ENCODE measurements around the gene ZNF433. TPM values are rescaled to one million over a fixed set of nuclear protein-coding genes. Genes with fewer than 3 reads are reported as not detected.
"Not testable (repeated sequence)": the region's sequence is repeated elsewhere in the genome, so short reads cannot be mapped to it uniquely, and the experiment has no call there.

Gene ZNF433
- 1 to 10 TPM in 1 of 2 donors, under 1 TPM in 1; 0.85 to 1.3 TPM for total RNA-seq
- 0 to 0.08 reads per million in 2 donors for total RNA-seq

- Mint-ChIP-seq H3K36me3 (ENCODE audit: low read depth) (no peaks in the 10 kb centered on the region), H3K4me3 (peak within 1 kb of the TSS; percentile 78)
These were observed at the start of gene ZNF433 for GRCh38 chr19:12035220-12036172. Gene ZNF433, minus strand, starts transcription at chr19:12035679. Its CDS starts 140 bp downstream, at chr19:12035539.

GRCh38 chr19:12083336-12083735 is 47.9 kb upstream of the ZNF433 start:
- not testable (repeated sequence) for H3K4me1 Mint-ChIP-seq; H3K4me3 Mint-ChIP-seq; DNase-seq; H3K9me3 ChIP-seq (ENCODE audit: control insufficient read depth, low read length, poor library complexity, severe bottlenecking); H3K27ac Mint-ChIP-seq; H3K36me3 Mint-ChIP-seq (ENCODE audit: low read depth); ATAC-seq; H3K27me3 Mint-ChIP-seq

More at GRCh38 chr19:12035220-12036172, at the start of gene ZNF433:
- no peaks in the 10 kb centered on the region for H3K27me3 Mint-ChIP-seq
- H3K9me3 ChIP-seq (ENCODE audit: control insufficient read depth, low read length, poor library complexity, severe bottlenecking): peaks cover 4% of the 10 kb centered on the region
- H3K4me1 Mint-ChIP-seq: no peaks in the 10 kb centered on the region
- peak within 1 kb of the TSS; percentile 54 for H3K27ac Mint-ChIP-seq
- DNase-seq (peak; percentile 23 to 32 (median 25)), ATAC-seq (peak; percentile 87)

GRCh38 chr19:12077375-12077774 is 41.9 kb upstream of the ZNF433 start:
- Mint-ChIP-seq H3K27ac (no peak overlapping the region), H3K36me3 (ENCODE audit: low read depth) (no peaks in the 10 kb centered on the region), H3K27me3 (no peaks in the 10 kb centered on the region), H3K4me1 (no peaks in the 10 kb centered on the region), H3K4me3 (no peak overlapping the region)
- no peak for DNase-seq
- no peak for ATAC-seq
- H3K9me3 ChIP-seq (ENCODE audit: control insufficient read depth, low read length, poor library complexity, severe bottlenecking): peaks cover 34% of the 10 kb centered on the region

- not testable (repeated sequence) for H3K36me3 Mint-ChIP-seq (ENCODE audit: low read depth); ATAC-seq; H3K27ac Mint-ChIP-seq; H3K4me3 Mint-ChIP-seq; H3K27me3 Mint-ChIP-seq; DNase-seq; H3K4me1 Mint-ChIP-seq
- H3K9me3 ChIP-seq (ENCODE audit: control insufficient read depth, low read length, poor library complexity, severe bottlenecking): peaks cover 38% of the 10 kb centered on the region
These were observed 40.9 kb upstream of the ZNF433 start for GRCh38 chr19:12076331-12076730.

GRCh38 chr19:12075538-12076139 is 40.2 kb upstream of the ZNF433 start:
- no peak for ATAC-seq
- H3K9me3 ChIP-seq (ENCODE audit: control insufficient read depth, low read length, poor library complexity, severe bottlenecking): peaks cover 34% of the 10 kb centered on the region
- no peaks in the 10 kb centered on the region for H3K27me3 Mint-ChIP-seq
- DNase-seq: no peak
- no peaks in the 10 kb centered on the region for H3K4me1 Mint-ChIP-seq
- H3K36me3 Mint-ChIP-seq (ENCODE audit: low read depth): no peaks in the 10 kb centered on the region
- no peak overlapping the region for H3K27ac Mint-ChIP-seq
- no peak overlapping the region for H3K4me3 Mint-ChIP-seq

- Mint-ChIP-seq H3K27ac (no peak within 1 kb of the TSS), H3K4me3 (peak within 1 kb of the TSS; percentile 87), H3K4me1 (no peaks in the 10 kb centered on the region), H3K27me3 (no peaks in the 10 kb centered on the region), H3K36me3 (ENCODE audit: low read depth) (peaks cover 2% of the 10 kb centered on the region)
- ATAC-seq (peak; percentile 92), DNase-seq (peak; percentile 22 to 49 (median 29))
- H3K9me3 ChIP-seq (ENCODE audit: control insufficient read depth, low read length, poor library complexity, severe bottlenecking): no peaks in the 10 kb centered on the region
These were observed 29.4 kb upstream of the ZNF433 start, which contains the start of gene ZNF844 for GRCh38 chr19:12064590-12065538. Gene ZNF844, plus strand, starts transcription at chr19:12064731. Its CDS starts 143 bp downstream, at chr19:12064874.

GRCh38 chr19:12055784-12056183 is 20.3 kb upstream of the ZNF433 start:
- ATAC-seq: no peak

GRCh38 chr19:12052497-12053169 is 17.2 kb upstream of the ZNF433 start, which contains the start of gene ZNF878:
Gene ZNF878, minus strand, starts transcription at chr19:12052961. Its CDS starts 160 bp downstream, at chr19:12052801.
- H3K4me3 Mint-ChIP-seq: peak within 1 kb of the TSS; percentile 86
- H3K27me3 Mint-ChIP-seq: peaks cover 28% of the 10 kb centered on the region
- H3K9me3 ChIP-seq (ENCODE audit: control insufficient read depth, low read length, poor library complexity, severe bottlenecking): no peaks in the 10 kb centered on the region
- H3K36me3 Mint-ChIP-seq (ENCODE audit: low read depth): peaks cover 2% of the 10 kb centered on the region
- ATAC-seq (peak; percentile 84), DNase-seq (peak in 2 of 3 donors; percentile 5 to 11)
- peaks cover 13% of the 10 kb centered on the region for H3K4me1 Mint-ChIP-seq
- peak within 1 kb of the TSS; percentile 37 for H3K27ac Mint-ChIP-seq

More at GRCh38 chr19:12055784-12056183, 20.3 kb upstream of the ZNF433 start:
- Mint-ChIP-seq H3K36me3 (ENCODE audit: low read depth) (peaks cover 2% of the 10 kb centered on the region), H3K4me3 (no peak overlapping the region), H3K27me3 (peaks cover 28% of the 10 kb centered on the region), H3K4me1 (peaks cover 17% of the 10 kb centered on the region), H3K27ac (no peak overlapping the region)
- DNase-seq: no peak
- no peaks in the 10 kb centered on the region for H3K9me3 ChIP-seq (ENCODE audit: control insufficient read depth, low read length, poor library complexity, severe bottlenecking)

- peaks cover 28% of the 10 kb centered on the region for H3K27me3 Mint-ChIP-seq
- H3K4me1 Mint-ChIP-seq: peaks cover 13% of the 10 kb centered on the region
- H3K36me3 Mint-ChIP-seq (ENCODE audit: low read depth): peaks cover 2% of the 10 kb centered on the region
- H3K9me3 ChIP-seq (ENCODE audit: control insufficient read depth, low read length, poor library complexity, severe bottlenecking): no peaks in the 10 kb centered on the region
- H3K4me3 Mint-ChIP-seq: peak overlapping the region; percentile 84
- H3K27ac Mint-ChIP-seq: peak overlapping the region; percentile 37
- ATAC-seq (peak; percentile 54), DNase-seq (no peak)
These were observed 16.6 kb upstream of the ZNF433 start for GRCh38 chr19:12052091-12052496.

- H3K27me3 Mint-ChIP-seq: peaks cover 7% of the 10 kb centered on the region
- H3K4me1 Mint-ChIP-seq: peaks cover 7% of the 10 kb centered on the region
- H3K9me3 ChIP-seq (ENCODE audit: control insufficient read depth, low read length, poor library complexity, severe bottlenecking): peaks cover 16% of the 10 kb centered on the region
- H3K36me3 Mint-ChIP-seq (ENCODE audit: low read depth): peaks cover 4% of the 10 kb centered on the region
- no peak overlapping the region for H3K27ac Mint-ChIP-seq
- no peak overlapping the region for H3K4me3 Mint-ChIP-seq
- no peak for DNase-seq
- no peak for ATAC-seq
These were observed 12.4 kb upstream of the ZNF433 start for GRCh38 chr19:12047868-12048267.

- no peaks in the 10 kb centered on the region for H3K4me1 Mint-ChIP-seq
- H3K36me3 Mint-ChIP-seq (ENCODE audit: low read depth): peaks cover 4% of the 10 kb centered on the region
- H3K27ac Mint-ChIP-seq: no peak overlapping the region
- ATAC-seq (no peak), DNase-seq (no peak)
- H3K4me3 Mint-ChIP-seq: no peak overlapping the region
- no peaks in the 10 kb centered on the region for H3K27me3 Mint-ChIP-seq
- H3K9me3 ChIP-seq (ENCODE audit: control insufficient read depth, low read length, poor library complexity, severe bottlenecking): peaks cover 16% of the 10 kb centered on the region
These were observed 8.4 kb upstream of the ZNF433 start for GRCh38 chr19:12043752-12044422.

Measured in T-helper 17 cell (primary cell).